ENCODE measurements around the gene DHX30. TPM values are rescaled to one million over a fixed set of nuclear protein-coding genes. Genes with fewer than 3 reads are reported as not detected.

Gene DHX30
- total and polyA plus RNA-seq, 2 of the 8 experiments (the other 6 are each of a cell fraction or from before 2014, with no cell fraction given), result 82.4 to 97.9 TPM

DNA sequence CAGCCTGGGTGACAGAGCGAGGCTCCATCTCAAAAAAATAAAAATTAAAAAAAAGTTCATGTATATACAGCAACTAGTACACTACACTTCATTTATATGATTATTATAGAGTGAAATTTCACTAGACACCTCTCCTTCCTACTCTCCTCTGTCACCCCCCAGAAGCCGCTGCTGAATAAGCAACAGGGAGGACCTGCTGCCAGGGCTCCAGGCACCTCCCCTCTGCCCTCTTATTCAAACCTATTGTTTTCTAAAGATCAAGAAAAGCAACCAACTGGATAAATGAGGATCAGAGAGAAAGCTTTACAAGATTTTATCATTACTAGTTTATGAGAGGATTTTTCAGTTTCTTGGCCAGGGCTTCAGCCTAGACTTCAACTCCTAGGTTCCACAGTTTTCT, 71.5 kb downstream of the DHX30 start:
- Histone ChIP-seq H3K9ac (replicated peaks in 1 of 4; ENCODE audit: extremely low read depth in 1 of 4, low read depth in 3 of 4, low read length in 3 of 4) (no peak overlapping the region), H3K27ac (ENCODE audit: low read depth, low read length) (no peak overlapping the region), H4K91ac (replicated peaks; ENCODE audit: insufficient read length, low read length) (no peak overlapping the region), H4K5ac (ENCODE audit: insufficient read length, low read depth, low read length) (no peak overlapping the region), H3K23ac (ENCODE audit: insufficient read length) (no peak overlapping the region), H3K79me2 (ENCODE audit: control insufficient read depth in 1 of 2, insufficient read depth in 2 of 2, low read length in 2 of 2) (no peaks in the 10 kb centered on the region), H3K36me3 (ENCODE audit: control insufficient read depth in 2 of 4, insufficient read depth in 4 of 4, low read length in 3 of 4) (peaks cover 9 to 33% (median 27%) of the 10 kb centered on the region in 4 experiments; a peak in 7 of 8 replicates), H3K4me2 (ENCODE audit: insufficient read depth in 1 of 2, low read depth in 2 of 2, low read length in 2 of 2) (no peak overlapping the region), H2BK20ac (ENCODE audit: low read length) (no peak overlapping the region), H2BK15ac (ENCODE audit: low read length) (no peak overlapping the region), H2BK12ac (ENCODE audit: low read depth, low read length) (no peak overlapping the region), H2BK5ac (ENCODE audit: low read depth, low read length) (no peak overlapping the region), H2AFZ (ENCODE audit: low read length) (no peak overlapping the region), H3K4ac (replicated peaks; ENCODE audit: insufficient read length, low read depth, low read length) (no peak overlapping the region), H3K9me3 (ENCODE audit: insufficient read depth in 2 of 2, low read depth in 1 of 2, low read length in 1 of 2) (no peaks in the 10 kb centered on the region), H3K27me3 (replicated peaks in 1 of 4; ENCODE audit: control insufficient read depth in 3 of 4, extremely low read depth in 1 of 4, insufficient read depth in 3 of 4, low read length in 3 of 4) (no peaks in the 10 kb centered on the region), H3K23me2 (ENCODE audit: low read depth, low read length) (no peaks in the 10 kb centered on the region), H4K20me1 (replicated peaks in 1 of 2; ENCODE audit: control insufficient read depth in 1 of 2, insufficient read depth in 2 of 2, low read length in 2 of 2) (no peaks in the 10 kb centered on the region), H3K18ac (ENCODE audit: extremely low read depth, low read length) (no peak overlapping the region), H2BK120ac (replicated peaks; ENCODE audit: low read depth, low read length) (no peak overlapping the region), H3K56ac (replicated peaks; ENCODE audit: insufficient read length, low read depth, low read length) (no peak overlapping the region), H4K8ac (ENCODE audit: extremely low read depth, insufficient read depth, low read length) (no peak overlapping the region), H3K14ac (ENCODE audit: insufficient read length) (no peak overlapping the region), H3K4me1 (replicated peaks in 1 of 4; ENCODE audit: control insufficient read depth in 3 of 4, insufficient read depth in 4 of 4, low read length in 3 of 4) (peaks cover 0 to 3% (median 0%) of the 10 kb centered on the region in 4 experiments; a peak in 2 of 7 replicates), H3K4me3 (ENCODE audit: extremely low read depth in 1 of 4, insufficient read depth in 2 of 4, low read depth in 3 of 4, low read length in 4 of 4) (no peak overlapping the region), H2AK5ac (ENCODE audit: low read depth, low read length) (no peak overlapping the region), H3K79me1 (ENCODE audit: low read depth, low read length) (no peaks in the 10 kb centered on the region)
- TF ChIP-seq SIRT6 (IDR thresholded peaks at IDR 0.05; ENCODE audit: low read length) (no peak), CREB1 (IDR thresholded peaks at IDR 0.05) (no peak), SP2 (IDR thresholded peaks at IDR 0.05; ENCODE audit: low read length) (no peak), JUN (IDR thresholded peaks at IDR 0.05; ENCODE audit: low read depth, low read length) (no peak), ASH2L (IDR thresholded peaks at IDR 0.05; ENCODE audit: low read length) (no peak), TEAD4 (IDR thresholded peaks at IDR 0.05; ENCODE audit: low read depth, low read length) (no peak), TAF1 (IDR thresholded peaks at IDR 0.05; ENCODE audit: low read depth, low read length) (no peak), SRF (IDR thresholded peaks at IDR 0.05; ENCODE audit: low read depth, low read length) (no peak), CTBP2 (IDR thresholded peaks at IDR 0.05; ENCODE audit: borderline replicate concordance, insufficient read depth, insufficient read length, low read length) (no peak), POLR2AphosphoS5 (IDR thresholded peaks at IDR 0.05; ENCODE audit: low read depth, low read length) (no peak)
- no peak for FAIRE-seq
- DNase-seq (ENCODE audit: low read depth in 1 of 2, low spot score in 2 of 2), result no peak
- 93% methylated on average over 2 of the region's 2 CpGs; no CpG with 5 or more reads in 1 of the 2 experiments for WGBS, 2 experiments (ENCODE audit: extremely low coverage in 1 of 2, insufficient coverage in 1 of 2, insufficient read length in 1 of 2, insufficient replicate concordance in 2 of 2, low coverage in 1 of 2, low lambda C conversion rate in 2 of 2, missing lambda C conversion rate in 1 of 2)
- POLR2A ChIA-PET (ENCODE audit: partially characterized antibody), result interaction anchor here (0.7 to 2.0 kb wide), 2 partner anchors 22 to 314 kb away, joined by 3 to 5 read pairs; no protein-coding TSS in a partner anchor
- CTCF ChIA-PET (ENCODE audit: partially characterized antibody), result interaction anchor here (1.0 to 1.9 kb wide), 7 partner anchors 9 to 277 kb away, joined by 3 to 8 read pairs (median 5); no protein-coding TSS in a partner anchor
